BJ (cell line): Measurements from ENCODE around the gene DDX54. TPM values are rescaled to one million over a fixed set of nuclear protein-coding genes. Genes with fewer than 3 reads are reported as not detected.

Experiments used
- CTCF ChIA-PET: fragments of 350-600 bp; formaldehyde crosslinking; extraction: SDS; loops from one replicate; lab custom pipeline; 2021; ENCODE audit warnings: antibody characterized with exemption, inconsistent platforms; lab: Yijun Ruan, JAX
- POLR2A ChIA-PET: fragments of 300-600 bp; sonication (Branson Sonifier 250); formaldehyde crosslinking; extraction: SDS; loops from one replicate; lab custom pipeline; 2021; ENCODE audit warnings: antibody characterized with exemption; lab: Charles Lee
- DNase-seq: peaks from one replicate; pipeline ENCODE4 v3.0.0-alpha.2; 2011; ENCODE audit warnings: low read depth
- H3K27me3 ChIP-seq: 2 replicates; pipeline ENCODE4 v1.6.0; 2011; ENCODE audit warnings: low read length; ENCODE audit not compliant: control insufficient read depth, insufficient read depth
- H3K36me3 ChIP-seq: 2 replicates; pipeline ENCODE4 v1.5.1; 2011; ENCODE audit warnings: low read length; ENCODE audit not compliant: control insufficient read depth, insufficient read depth
- H3K4me3 ChIP-seq: 2 replicates; pipeline ENCODE4 v1.5.1; 2011; ENCODE audit warnings: low read depth, mild to moderate bottlenecking, control low read depth, low read length
- polyA plus RNA-seq: library from polyadenylated mRNA; depleted of rRNA; stranded (reverse); fragments of >200 nt; gene quantifications from 2 replicates; pipeline ENCODE4 v1.2.3, GENCODE V29; 2011
- TF ChIP-seq, protein P1 (sequence below): IDR thresholded peaks from 2 replicates; pipeline ENCODE4 v1.5.1; 2011; ENCODE audit warnings: low read depth, mild to moderate bottlenecking, control low read depth, inconsistent platforms, low read length, moderate library complexity; ENCODE audit not compliant: insufficient read depth

DDX54 gene
- polyA plus RNA-seq, 1 experiment = 54.7 TPM

DNA sequence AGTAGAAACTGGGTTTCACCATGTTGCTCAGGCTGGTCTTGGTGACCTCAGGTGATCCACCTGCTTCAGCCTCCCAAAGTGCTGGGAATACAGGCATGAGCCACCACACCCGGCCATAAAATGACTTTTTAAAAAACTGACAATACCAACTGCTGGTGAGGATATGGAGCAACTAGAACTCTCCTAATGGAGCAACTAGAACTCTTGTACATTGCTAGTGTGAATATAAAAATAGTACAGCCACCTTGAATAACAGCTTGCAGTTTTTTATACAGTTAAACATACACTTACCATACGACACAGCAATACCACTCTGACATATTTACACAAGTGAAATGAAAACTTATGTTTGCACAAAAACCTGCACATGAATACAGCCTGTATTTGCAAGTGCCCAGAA lies 38.3 kb downstream of the DDX54 start:
- peaks cover 3% of the 10 kb centered on the region; the same call in 1 of the 2 replicates for H3K27me3 ChIP-seq
- TF ChIP-seq, protein P1, sequence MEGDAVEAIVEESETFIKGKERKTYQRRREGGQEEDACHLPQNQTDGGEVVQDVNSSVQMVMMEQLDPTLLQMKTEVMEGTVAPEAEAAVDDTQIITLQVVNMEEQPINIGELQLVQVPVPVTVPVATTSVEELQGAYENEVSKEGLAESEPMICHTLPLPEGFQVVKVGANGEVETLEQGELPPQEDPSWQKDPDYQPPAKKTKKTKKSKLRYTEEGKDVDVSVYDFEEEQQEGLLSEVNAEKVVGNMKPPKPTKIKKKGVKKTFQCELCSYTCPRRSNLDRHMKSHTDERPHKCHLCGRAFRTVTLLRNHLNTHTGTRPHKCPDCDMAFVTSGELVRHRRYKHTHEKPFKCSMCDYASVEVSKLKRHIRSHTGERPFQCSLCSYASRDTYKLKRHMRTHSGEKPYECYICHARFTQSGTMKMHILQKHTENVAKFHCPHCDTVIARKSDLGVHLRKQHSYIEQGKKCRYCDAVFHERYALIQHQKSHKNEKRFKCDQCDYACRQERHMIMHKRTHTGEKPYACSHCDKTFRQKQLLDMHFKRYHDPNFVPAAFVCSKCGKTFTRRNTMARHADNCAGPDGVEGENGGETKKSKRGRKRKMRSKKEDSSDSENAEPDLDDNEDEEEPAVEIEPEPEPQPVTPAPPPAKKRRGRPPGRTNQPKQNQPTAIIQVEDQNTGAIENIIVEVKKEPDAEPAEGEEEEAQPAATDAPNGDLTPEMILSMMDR = no peak
- no peaks in the 10 kb centered on the region for H3K36me3 ChIP-seq
- CTCF ChIA-PET = interaction anchor here (1.3 kb wide), 1 partner anchor 12 kb away, joined by 4 read pairs; no protein-coding TSS in a partner anchor
- POLR2A ChIA-PET = no interaction called here
- H3K4me3 ChIP-seq = no peak overlapping the region
- DNase-seq = no peak

DNA sequence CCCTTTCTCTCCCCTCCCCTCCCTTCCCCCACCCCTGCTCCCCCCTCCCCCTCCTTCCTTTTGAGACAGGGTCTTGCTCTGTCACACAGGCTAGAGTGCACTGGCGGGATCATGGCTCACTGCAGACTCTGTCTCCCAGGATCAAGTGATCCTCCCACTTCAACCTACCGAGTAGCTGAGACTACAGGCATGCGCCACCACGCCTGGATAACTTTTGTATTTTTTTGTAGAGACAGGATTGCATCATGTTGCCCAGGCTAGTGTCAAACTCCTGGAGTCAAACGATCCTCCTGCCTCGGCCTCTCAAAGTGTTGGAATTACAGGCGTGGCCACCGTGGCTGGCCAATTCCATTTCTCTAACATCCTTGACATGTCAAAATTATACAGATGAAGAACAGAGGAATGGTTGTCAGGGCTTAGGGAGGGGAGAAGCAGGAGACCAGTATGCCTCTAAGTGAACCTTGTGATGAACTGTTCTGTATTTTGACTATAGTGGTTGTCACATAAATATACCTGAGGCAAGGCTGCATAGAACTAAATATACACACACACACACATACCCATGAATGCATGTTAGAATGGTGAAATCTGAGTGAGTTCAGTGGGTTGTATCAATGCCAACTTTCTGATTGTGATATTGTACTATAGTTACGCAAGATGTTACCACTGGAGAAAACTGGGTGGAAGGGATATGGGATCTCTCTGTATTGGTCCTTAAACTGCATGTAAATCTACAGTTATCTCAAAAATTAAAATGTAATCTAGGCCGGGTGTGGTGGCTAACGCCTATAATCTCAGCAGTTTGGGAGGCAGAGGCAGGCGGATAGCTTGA lies 39.3 kb downstream of the DDX54 start:
- TF ChIP-seq, protein P1 = no peak
- no peak for DNase-seq
- H3K27me3 ChIP-seq = no peaks in the 10 kb centered on the region
- no peaks in the 10 kb centered on the region for H3K36me3 ChIP-seq
- ChIA-PET CTCF (no interaction called here), POLR2A (no interaction called here)
- no peak overlapping the region for H3K4me3 ChIP-seq

DNA sequence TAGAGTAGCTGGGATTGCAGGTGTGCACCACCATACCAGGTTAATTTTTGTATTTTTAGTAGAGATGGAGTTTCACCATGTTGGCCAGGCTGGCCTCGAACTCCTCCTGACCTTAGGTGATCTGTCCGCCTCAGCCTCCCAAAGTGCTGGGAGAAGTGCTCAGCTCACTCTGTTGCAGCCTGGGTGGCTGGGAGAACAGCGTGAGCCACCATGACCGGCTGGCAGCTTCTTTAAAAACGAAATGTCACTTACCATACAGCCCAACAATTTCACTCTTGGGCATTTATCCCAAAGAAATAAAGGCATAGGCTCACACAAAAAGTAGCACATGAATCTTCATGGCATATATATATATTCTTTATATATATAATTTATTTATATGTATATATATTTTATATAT lies 40.5 kb downstream of the DDX54 start:
- no peak for DNase-seq
- CTCF ChIA-PET = interaction anchor here (1.2 kb wide), 1 partner anchor 30 kb away, joined by 4 read pairs; no protein-coding TSS in a partner anchor
- H3K36me3 ChIP-seq = no peaks in the 10 kb centered on the region
- no peaks in the 10 kb centered on the region for H3K27me3 ChIP-seq
- H3K4me3 ChIP-seq = no peak overlapping the region
- TF ChIP-seq, protein P1 = no peak
- POLR2A ChIA-PET = no interaction called here

DNA sequence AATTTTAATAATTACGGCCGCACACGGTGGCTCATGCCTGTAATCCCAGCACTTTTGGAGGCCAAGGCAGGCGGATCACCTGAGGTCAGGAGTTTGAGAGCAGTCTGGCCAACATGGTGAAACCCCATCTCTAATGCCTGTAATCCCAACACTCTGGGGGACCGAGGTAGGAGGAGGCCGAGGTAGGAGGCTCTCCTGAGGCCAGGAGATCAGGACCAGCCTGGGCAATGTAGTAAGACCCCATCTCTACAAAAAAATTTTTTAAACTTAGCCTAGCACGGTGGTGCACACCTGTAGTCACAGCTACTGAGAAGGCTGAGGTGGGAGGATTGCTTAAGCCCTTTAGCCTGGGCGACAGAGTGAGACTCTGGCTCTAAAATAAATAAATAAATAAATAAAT lies 41.3 kb downstream of the DDX54 start:
- ChIA-PET CTCF (interaction anchor here (1.2 kb wide), 1 partner anchor 30 kb away, joined by 4 read pairs; no protein-coding TSS in a partner anchor), POLR2A (no interaction called here)
- TF ChIP-seq, protein P1 = no peak
- no peak overlapping the region for H3K4me3 ChIP-seq
- no peaks in the 10 kb centered on the region for H3K36me3 ChIP-seq
- DNase-seq = no peak
- H3K27me3 ChIP-seq = no peaks in the 10 kb centered on the region

DNA sequence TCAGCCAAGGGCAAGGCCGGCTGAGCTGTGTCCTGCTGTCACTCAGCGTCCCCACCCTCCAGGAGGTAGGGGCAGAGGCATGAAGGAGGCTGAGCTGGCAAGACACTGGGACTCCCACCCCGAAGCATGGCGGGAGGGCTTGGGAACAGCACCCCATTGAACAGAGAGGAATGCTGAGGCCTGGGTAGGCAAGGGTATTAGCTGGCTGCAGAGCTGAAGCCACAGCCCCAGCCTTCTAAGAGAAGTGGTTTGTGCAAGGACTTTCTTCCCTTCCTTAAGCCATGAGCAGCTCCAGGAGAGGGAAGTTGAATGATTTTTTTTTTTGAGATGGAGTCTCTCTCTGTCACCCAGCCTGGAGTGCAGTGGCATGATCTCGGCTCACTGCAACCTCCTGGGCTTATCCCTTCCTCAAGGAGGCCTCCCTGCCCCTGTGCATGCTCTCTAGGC lies 42.4 kb downstream of the DDX54 start:
- TF ChIP-seq, protein P1 = no peak
- Histone ChIP-seq H3K36me3 (no peaks in the 10 kb centered on the region), H3K4me3 (no peak overlapping the region), H3K27me3 (no peaks in the 10 kb centered on the region)
- no peak for DNase-seq
- ChIA-PET POLR2A (no interaction called here), CTCF (no interaction called here)
